Neural cell (in vitro differentiated cells): Measurements from ENCODE around the gene BST2. TPM values are rescaled to one million over a fixed set of nuclear protein-coding genes. Genes with fewer than 3 reads are reported as not detected.
A peak's percentile ranks its signal among the peaks of the same experiment; 100 is the strongest.

Source experiments
- H2AFZ ChIP-seq: fragments of 200-600, 300-800 bp; sonication (generic), shearing (Covaris generic); 2 replicates; pipeline ENCODE4 v1.6.0; 2014; ENCODE audit warnings: low read depth, mild to moderate bottlenecking, antibody characterized with exemption, low read length, moderate library complexity
- H3F3A ChIP-seq: fragments of 200-600 bp; shearing (Covaris generic); 2 replicates; pipeline ENCODE4 v1.6.1; 2016; ENCODE audit warnings: mild to moderate bottlenecking, moderate library complexity, mixed read lengths, antibody characterized with exemption, low read length; ENCODE audit not compliant: insufficient read depth, poor library complexity, severe bottlenecking
- H3K27ac ChIP-seq: fragments of 200-600, 300-800 bp; sonication (generic), shearing (Covaris generic); 2 replicates; pipeline ENCODE4 v1.5.1; 2014; ENCODE audit warnings: mild to moderate bottlenecking, low read length, moderate library complexity
- H3K27me3 ChIP-seq: fragments of 300-800, 200-600 bp; sonication (generic), shearing (Covaris generic); 2 replicates; pipeline ENCODE4 v1.6.0; 2014; ENCODE audit warnings: mild to moderate bottlenecking, low read depth, low read length, moderate library complexity; ENCODE audit not compliant: insufficient read depth
- H3K36me3 ChIP-seq: fragments of 300-800, 200-600 bp; sonication (generic), shearing (Covaris generic); 2 replicates; pipeline ENCODE4 v1.5.1; 2014; ENCODE audit warnings: mild to moderate bottlenecking, antibody characterized with exemption, low read length, moderate library complexity; ENCODE audit not compliant: insufficient read depth
- H3K4me2 ChIP-seq: fragments of 300-800, 200-600 bp; sonication (generic), shearing (Covaris generic); 2 replicates; pipeline ENCODE4 v1.6.0; 2014; ENCODE audit warnings: mild to moderate bottlenecking, low read length
- H3K4me3 ChIP-seq: fragments of 300-800, 200-600 bp; sonication (generic), shearing (Covaris generic); 2 replicates; pipeline ENCODE4 v1.5.1; 2014; ENCODE audit warnings: mild to moderate bottlenecking, low read length, moderate library complexity
- H3K79me2 ChIP-seq: fragments of 200-600 bp; shearing (Covaris generic); replicated peaks from 2 replicates; pipeline ENCODE4 v1.6.0; 2014; ENCODE audit warnings: mild to moderate bottlenecking, low read length, moderate library complexity; ENCODE audit not compliant: insufficient read depth
- H3K9ac ChIP-seq: fragments of 300-800, 200-600 bp; sonication (generic), shearing (Covaris generic); 2 replicates; pipeline ENCODE4 v1.6.1; 2016; ENCODE audit warnings: mild to moderate bottlenecking, low read length, mixed read lengths
- H3K9me2 ChIP-seq: fragments of 200-600 bp; shearing (Covaris generic); 2 replicates; pipeline ENCODE4 v1.6.1; 2016; ENCODE audit warnings: mild to moderate bottlenecking, low read length, mixed read lengths; ENCODE audit not compliant: insufficient read depth
- H3K9me3 ChIP-seq: fragments of 200-600, 300-800 bp; sonication (generic), shearing (Covaris generic); 2 replicates; pipeline ENCODE4 v1.6.1; 2016; ENCODE audit warnings: mild to moderate bottlenecking, mixed run types, low read length, moderate library complexity, mixed read lengths
- H4K20me1 ChIP-seq: fragments of 200-600 bp; shearing (Covaris generic); 2 replicates; pipeline ENCODE4 v1.6.1; 2016; ENCODE audit warnings: mild to moderate bottlenecking, mixed run types; ENCODE audit not compliant: insufficient read depth
- EP300 ChIP-seq: fragments of 450-650 bp; conservative IDR thresholded peaks from 2 replicates; pipeline ENCODE4 v1.6.1; 2014; ENCODE audit warnings: antibody characterized with exemption, mild to moderate bottlenecking, moderate library complexity; ENCODE audit not compliant: poor library complexity, severe bottlenecking
- EZH2 ChIP-seq: fragments of 200-600, 300-800 bp; shearing (Covaris generic), sonication (generic); IDR thresholded peaks from 2 replicates; pipeline ENCODE4 v1.6.1; 2014; ENCODE audit warnings: antibody characterized with exemption, low read length, borderline replicate concordance, mild to moderate bottlenecking; ENCODE audit not compliant: insufficient read depth, poor library complexity, severe bottlenecking
- MXI1 ChIP-seq: fragments of 450-650 bp; conservative IDR thresholded peaks from 2 replicates; pipeline ENCODE4 v1.6.1; 2014; ENCODE audit warnings: antibody characterized with exemption, mild to moderate bottlenecking; ENCODE audit not compliant: poor library complexity, severe bottlenecking
- POLR2AphosphoS5 ChIP-seq: IDR thresholded peaks from 2 replicates; pipeline ENCODE4 v1.6.1; 2012
- RAD21 ChIP-seq: fragments of 450-650 bp; conservative IDR thresholded peaks from 2 replicates; pipeline ENCODE4 v1.6.1; 2014; ENCODE audit warnings: antibody characterized with exemption, mild to moderate bottlenecking, moderate library complexity
- SMC3 ChIP-seq: fragments of 450-650 bp; conservative IDR thresholded peaks from 2 replicates; pipeline ENCODE4 v1.6.1; 2014; ENCODE audit warnings: antibody characterized with exemption, mild to moderate bottlenecking, moderate library complexity; ENCODE audit not compliant: poor library complexity
- TAF1 ChIP-seq: IDR thresholded peaks from 2 replicates; pipeline ENCODE4 v1.6.1; 2012; ENCODE audit warnings: low read depth
- polyA plus RNA-seq: library from polyadenylated mRNA; depleted of rRNA; stranded (reverse); fragments of >200 nt; gene quantifications from 2 replicates; pipeline ENCODE4 v1.2.3, GENCODE V29; 2014
- TF ChIP-seq, protein P1 (sequence below): fragments of 450-650 bp; IDR thresholded peaks from 2 replicates; pipeline ENCODE4 v1.5.1; 2014; ENCODE audit warnings: antibody characterized with exemption, mild to moderate bottlenecking, moderate library complexity; ENCODE audit not compliant: poor library complexity, severe bottlenecking
- TF ChIP-seq, protein P2 (sequence below): IDR thresholded peaks from 2 replicates; pipeline ENCODE4 v1.6.1; 2012; ENCODE audit warnings: borderline replicate concordance

Gene BST2
- polyA plus RNA-seq, 1 donor from 2014 or later = not detected

DNA sequence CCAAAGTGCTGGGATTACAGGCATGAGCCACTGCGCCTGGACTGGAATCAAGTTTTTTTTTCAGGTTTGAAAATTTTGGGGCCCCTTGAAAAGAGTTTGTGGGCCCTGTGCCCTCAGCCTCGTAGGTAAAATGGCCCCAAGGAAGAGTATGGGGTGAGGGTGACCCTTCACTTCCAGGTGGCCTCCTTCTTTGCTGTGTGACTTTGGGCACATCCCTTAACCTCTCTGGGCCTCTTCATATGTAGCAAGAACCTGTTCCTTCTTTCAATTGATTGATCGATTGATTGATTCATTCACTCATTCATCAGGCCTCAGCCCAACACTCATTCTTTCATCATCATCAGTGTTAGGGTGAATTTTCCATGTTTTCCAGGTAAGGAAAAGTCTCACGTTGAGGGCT is 46.4 kb upstream of the BST2 start:
- no peaks in the 10 kb centered on the region for H4K20me1 ChIP-seq
- H3K4me2 ChIP-seq = no peak overlapping the region
- H3K9me2 ChIP-seq = no peaks in the 10 kb centered on the region
- no peak overlapping the region for H3K4me3 ChIP-seq
- H3F3A ChIP-seq = no peaks in the 10 kb centered on the region
- no peak overlapping the region for H2AFZ ChIP-seq
- no peak overlapping the region for H3K9ac ChIP-seq
- H3K27me3 ChIP-seq = peaks cover 25% of the 10 kb centered on the region
- no peaks in the 10 kb centered on the region for H3K79me2 ChIP-seq
- no peaks in the 10 kb centered on the region for H3K9me3 ChIP-seq
- no peak overlapping the region for H3K27ac ChIP-seq
- no peaks in the 10 kb centered on the region for H3K36me3 ChIP-seq
- TF ChIP-seq, protein P1, sequence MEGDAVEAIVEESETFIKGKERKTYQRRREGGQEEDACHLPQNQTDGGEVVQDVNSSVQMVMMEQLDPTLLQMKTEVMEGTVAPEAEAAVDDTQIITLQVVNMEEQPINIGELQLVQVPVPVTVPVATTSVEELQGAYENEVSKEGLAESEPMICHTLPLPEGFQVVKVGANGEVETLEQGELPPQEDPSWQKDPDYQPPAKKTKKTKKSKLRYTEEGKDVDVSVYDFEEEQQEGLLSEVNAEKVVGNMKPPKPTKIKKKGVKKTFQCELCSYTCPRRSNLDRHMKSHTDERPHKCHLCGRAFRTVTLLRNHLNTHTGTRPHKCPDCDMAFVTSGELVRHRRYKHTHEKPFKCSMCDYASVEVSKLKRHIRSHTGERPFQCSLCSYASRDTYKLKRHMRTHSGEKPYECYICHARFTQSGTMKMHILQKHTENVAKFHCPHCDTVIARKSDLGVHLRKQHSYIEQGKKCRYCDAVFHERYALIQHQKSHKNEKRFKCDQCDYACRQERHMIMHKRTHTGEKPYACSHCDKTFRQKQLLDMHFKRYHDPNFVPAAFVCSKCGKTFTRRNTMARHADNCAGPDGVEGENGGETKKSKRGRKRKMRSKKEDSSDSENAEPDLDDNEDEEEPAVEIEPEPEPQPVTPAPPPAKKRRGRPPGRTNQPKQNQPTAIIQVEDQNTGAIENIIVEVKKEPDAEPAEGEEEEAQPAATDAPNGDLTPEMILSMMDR = no peak
- no peak for TF ChIP-seq SMC3

DNA sequence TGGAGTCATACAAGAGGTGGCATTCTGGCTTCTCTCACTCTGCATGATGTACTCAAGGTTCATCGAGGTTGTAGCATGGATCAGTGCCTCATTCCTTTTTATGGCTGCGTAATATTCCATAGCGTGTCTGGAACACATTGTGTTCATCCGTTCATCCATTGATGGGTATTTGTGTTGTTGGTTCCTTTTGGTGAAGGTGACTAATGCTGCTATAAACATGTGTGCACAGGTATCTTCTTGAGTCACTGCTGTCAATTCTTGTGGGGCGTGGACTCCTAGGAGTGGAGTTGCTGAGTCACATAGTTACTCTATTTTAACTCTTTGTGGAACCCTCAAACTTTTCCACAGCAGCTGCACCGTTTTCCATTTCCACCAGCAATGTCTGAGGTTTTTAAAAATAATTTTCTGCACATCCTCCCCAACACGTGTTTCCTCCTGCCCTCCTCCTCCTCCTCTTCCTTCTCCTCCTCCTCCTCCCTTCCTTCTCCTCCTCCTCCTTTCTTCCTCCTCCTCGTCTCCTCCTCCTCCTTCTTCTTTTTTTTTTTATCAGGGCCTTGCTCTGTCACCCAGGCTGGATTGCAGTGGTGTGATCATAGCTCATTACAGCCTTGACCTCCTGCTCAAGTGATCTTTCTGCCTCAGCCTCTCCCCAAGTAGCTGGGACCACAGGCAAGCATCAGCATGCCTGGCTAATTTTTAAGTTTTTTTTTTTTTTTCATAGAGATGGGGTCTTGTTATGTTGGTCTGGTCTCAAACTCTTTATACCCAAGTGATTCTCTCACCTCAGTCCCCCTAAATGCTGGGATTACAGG is 45.0 kb upstream of the BST2 start:
- H3K79me2 ChIP-seq = no peaks in the 10 kb centered on the region

DNA sequence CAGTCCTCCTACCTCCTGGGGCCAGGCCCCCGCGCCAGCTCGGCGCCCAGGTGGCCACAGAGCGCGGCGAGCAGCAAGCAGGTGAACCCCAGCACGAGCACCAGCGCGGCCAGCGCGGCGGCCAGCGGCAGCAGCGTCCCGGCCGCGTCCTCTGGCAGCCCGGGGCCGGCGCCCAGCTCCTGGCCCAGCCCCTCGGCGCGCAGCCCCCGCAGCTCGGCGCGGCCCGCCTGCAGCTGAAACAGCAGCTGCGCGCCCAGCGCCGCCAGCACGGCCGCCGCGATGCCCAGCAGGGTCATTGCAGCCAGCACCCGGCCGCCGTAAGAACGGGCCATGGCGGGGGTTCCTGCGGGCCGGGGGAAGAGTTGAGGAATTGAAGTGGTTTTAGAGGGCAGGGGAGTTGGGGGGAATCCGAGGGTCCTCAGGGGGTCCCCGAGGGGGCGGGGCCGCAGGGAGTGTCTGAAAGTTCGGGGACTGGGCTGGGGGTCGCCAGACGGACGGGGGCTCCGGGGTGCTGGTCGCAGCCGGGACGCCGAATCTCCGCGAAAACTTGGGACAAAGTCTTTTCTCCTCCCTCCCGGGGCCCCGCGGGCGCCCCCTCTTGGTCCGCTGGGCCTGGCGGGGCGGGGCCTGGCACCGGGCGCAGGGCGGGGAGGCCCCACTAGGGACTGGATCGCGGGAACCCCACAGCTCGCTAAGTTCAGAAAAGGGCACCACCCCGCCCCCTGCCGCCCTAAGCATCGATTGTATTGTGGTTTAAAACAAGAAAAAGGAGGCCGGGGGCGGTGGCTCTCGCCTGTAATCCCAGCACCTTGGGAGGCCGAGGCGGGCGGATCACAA is 42.9 kb upstream of the BST2 start, which contains the start of gene TMEM221:
TSS of gene TMEM221 (minus strand) at position 538 of the 837 bp plus-strand sequence. CDS start at position 332, 206 bp downstream.
- H2AFZ ChIP-seq = no peak within 1 kb of the TSS
- H3K9ac ChIP-seq = no peak within 1 kb of the TSS
- no peak within 1 kb of the TSS for H3K4me2 ChIP-seq
- H4K20me1 ChIP-seq = no peaks in the 10 kb centered on the region
- TF ChIP-seq POLR2AphosphoS5 (no peak), EZH2 (no peak), MXI1 (no peak), EP300 (no peak), SMC3 (no peak), TAF1 (no peak), RAD21 (no peak)
- TF ChIP-seq, protein P1 = no peak
- TF ChIP-seq, protein P2, sequence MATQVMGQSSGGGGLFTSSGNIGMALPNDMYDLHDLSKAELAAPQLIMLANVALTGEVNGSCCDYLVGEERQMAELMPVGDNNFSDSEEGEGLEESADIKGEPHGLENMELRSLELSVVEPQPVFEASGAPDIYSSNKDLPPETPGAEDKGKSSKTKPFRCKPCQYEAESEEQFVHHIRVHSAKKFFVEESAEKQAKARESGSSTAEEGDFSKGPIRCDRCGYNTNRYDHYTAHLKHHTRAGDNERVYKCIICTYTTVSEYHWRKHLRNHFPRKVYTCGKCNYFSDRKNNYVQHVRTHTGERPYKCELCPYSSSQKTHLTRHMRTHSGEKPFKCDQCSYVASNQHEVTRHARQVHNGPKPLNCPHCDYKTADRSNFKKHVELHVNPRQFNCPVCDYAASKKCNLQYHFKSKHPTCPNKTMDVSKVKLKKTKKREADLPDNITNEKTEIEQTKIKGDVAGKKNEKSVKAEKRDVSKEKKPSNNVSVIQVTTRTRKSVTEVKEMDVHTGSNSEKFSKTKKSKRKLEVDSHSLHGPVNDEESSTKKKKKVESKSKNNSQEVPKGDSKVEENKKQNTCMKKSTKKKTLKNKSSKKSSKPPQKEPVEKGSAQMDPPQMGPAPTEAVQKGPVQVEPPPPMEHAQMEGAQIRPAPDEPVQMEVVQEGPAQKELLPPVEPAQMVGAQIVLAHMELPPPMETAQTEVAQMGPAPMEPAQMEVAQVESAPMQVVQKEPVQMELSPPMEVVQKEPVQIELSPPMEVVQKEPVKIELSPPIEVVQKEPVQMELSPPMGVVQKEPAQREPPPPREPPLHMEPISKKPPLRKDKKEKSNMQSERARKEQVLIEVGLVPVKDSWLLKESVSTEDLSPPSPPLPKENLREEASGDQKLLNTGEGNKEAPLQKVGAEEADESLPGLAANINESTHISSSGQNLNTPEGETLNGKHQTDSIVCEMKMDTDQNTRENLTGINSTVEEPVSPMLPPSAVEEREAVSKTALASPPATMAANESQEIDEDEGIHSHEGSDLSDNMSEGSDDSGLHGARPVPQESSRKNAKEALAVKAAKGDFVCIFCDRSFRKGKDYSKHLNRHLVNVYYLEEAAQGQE = no peak
- no peaks in the 10 kb centered on the region for H3K36me3 ChIP-seq
- H3K27ac ChIP-seq = no peak within 1 kb of the TSS
- H3K27me3 ChIP-seq = peaks cover 9% of the 10 kb centered on the region
- peak within 1 kb of the TSS; percentile 43 for H3K4me3 ChIP-seq
- no peaks in the 10 kb centered on the region for H3K79me2 ChIP-seq
- H3K9me2 ChIP-seq = no peaks in the 10 kb centered on the region
- H3F3A ChIP-seq = no peaks in the 10 kb centered on the region
- no peaks in the 10 kb centered on the region for H3K9me3 ChIP-seq

More for the DNA sequence above, 45.0 kb upstream of the BST2 start:
- TF ChIP-seq RAD21 (no peak), SMC3 (no peak)
- Histone ChIP-seq H2AFZ (no peak overlapping the region), H3K27ac (no peak overlapping the region), H3F3A (no peaks in the 10 kb centered on the region), H3K36me3 (no peaks in the 10 kb centered on the region), H3K4me3 (no peak overlapping the region), H3K4me2 (no peak overlapping the region), H3K9ac (no peak overlapping the region), H3K27me3 (peaks cover 20% of the 10 kb centered on the region), H3K9me2 (no peaks in the 10 kb centered on the region), H3K9me3 (no peaks in the 10 kb centered on the region), H4K20me1 (no peaks in the 10 kb centered on the region)
